PC-9 (cell line): ENCODE results near the gene SERTM1. TPM values are rescaled to one million over a fixed set of nuclear protein-coding genes. Genes with fewer than 3 reads are reported as not detected.

ENCODE experiments used
- BruUV-seq: library from RNA; stranded (reverse); fragments of 400-500 nt; replicated peaks from 2 replicates; lab custom pipeline; 2021; lab: Mats Ljungman, UMichigan
- CTCF ChIA-PET: fragments of 300-600 bp; sonication (Branson Sonifier 250); formaldehyde crosslinking; loops from one replicate; lab custom pipeline; 2022; ENCODE audit warnings: antibody characterized with exemption; lab: Charles Lee
- POLR2A ChIA-PET: fragments of 300-600 bp; sonication (Branson Sonifier 250); formaldehyde crosslinking; loops from one replicate; lab custom pipeline; 2022; ENCODE audit warnings: antibody characterized with exemption; ENCODE audit not compliant: unreplicated experiment; lab: Charles Lee
- DNase-seq, 2 experiments: peaks; one replicate each; pipeline versions ENCODE4 v3.0.0 to v3.0.0-alpha.2; 2015 to 2022; ENCODE audit warnings: mixed read lengths in 1 of 2
- H2AFZ ChIP-seq: fragments of 200-600 bp; sonication (generic); 2 replicates; pipeline ENCODE4 v1.8.1; 2017; ENCODE audit warnings: antibody characterized with exemption
- H3F3A ChIP-seq: fragments of 200-600 bp; sonication (generic); 2 replicates; pipeline ENCODE4 v1.8.1; 2017; ENCODE audit warnings: antibody characterized with exemption, mild to moderate bottlenecking, low read depth; ENCODE audit not compliant: insufficient read depth
- H3K27ac ChIP-seq: fragments of 200-600 bp; sonication (generic); 2 replicates; pipeline ENCODE4 v1.6.1; 2016; ENCODE audit warnings: mixed run types
- H3K27me3 ChIP-seq: fragments of 200-600 bp; sonication (generic); 2 replicates; pipeline ENCODE4 v1.6.1; 2016; ENCODE audit warnings: low read depth, mixed run types; ENCODE audit not compliant: insufficient read depth
- H3K36me3 ChIP-seq: fragments of 200-600 bp; sonication (generic); 2 replicates; pipeline ENCODE4 v1.6.1; 2016; ENCODE audit warnings: low read depth, mixed run types
- H3K4me1 ChIP-seq: fragments of 200-600 bp; sonication (generic); replicated peaks from 2 replicates; pipeline ENCODE4 v1.6.1; 2016; ENCODE audit warnings: mixed run types; ENCODE audit not compliant: insufficient read depth
- H3K4me2 ChIP-seq: fragments of 200-600 bp; sonication (generic); 2 replicates; pipeline ENCODE4 v1.6.1; 2017; ENCODE audit warnings: mixed run types
- H3K4me3 ChIP-seq: fragments of 200-600 bp; sonication (generic); 2 replicates; pipeline ENCODE4 v1.6.1; 2016; ENCODE audit warnings: mixed run types
- H3K79me2 ChIP-seq: fragments of 200-600 bp; sonication (generic); 2 replicates; pipeline ENCODE4 v1.6.1; 2017; ENCODE audit warnings: low read depth, mixed run types
- H3K9me2 ChIP-seq: fragments of 200-600 bp; sonication (generic); 2 replicates; pipeline ENCODE4 v1.8.1; 2017; ENCODE audit warnings: mild to moderate bottlenecking; ENCODE audit not compliant: insufficient read depth
- H3K9me3 ChIP-seq: fragments of 200-600 bp; sonication (generic); 2 replicates; pipeline ENCODE4 v1.8.1; 2016; ENCODE audit warnings: low read depth; ENCODE audit not compliant: insufficient read depth
- H4K20me1 ChIP-seq: fragments of 200-600 bp; sonication (generic); 2 replicates; pipeline ENCODE4 v1.8.1; 2017; ENCODE audit not compliant: insufficient read depth
- CTCF ChIP-seq: fragments of 200-600 bp; sonication (generic); conservative IDR thresholded peaks from 2 replicates; pipeline ENCODE4 v1.6.1; 2017; ENCODE audit warnings: mixed run types, antibody characterized with exemption, mild to moderate bottlenecking, moderate library complexity
- EZH2 ChIP-seq: fragments of 200-600 bp; sonication (generic); IDR thresholded peaks from 2 replicates; pipeline ENCODE4 v1.8.0; 2017; ENCODE audit warnings: antibody characterized with exemption, low read depth
- intact Hi-C: fragments of 100-400 bp; cut with micrococcal nuclease; formaldehyde crosslinking; loops from one replicate; pipeline ENCODE4 v1.10.0; 2022; ENCODE audit not compliant: unreplicated experiment
- total RNA-seq: library from RNA; stranded (reverse); gene quantifications from 2 replicates; pipeline ENCODE4 v1.2.3, GENCODE V29; 2021

Gene SERTM1
- total RNA-seq, 1 experiment from 2014 or later = not detected

GRCh38 chr13:36745436-36745835 is 71.6 kb downstream of the SERTM1 start:
- Histone ChIP-seq H3K4me3 (no peak overlapping the region), H3K27ac (no peak overlapping the region), H3K9me2 (no peaks in the 10 kb centered on the region), H4K20me1 (no peaks in the 10 kb centered on the region), H3K4me2 (no peak overlapping the region), H3F3A (no peaks in the 10 kb centered on the region), H3K4me1 (no peaks in the 10 kb centered on the region), H2AFZ (no peak overlapping the region), H3K36me3 (no peaks in the 10 kb centered on the region), H3K27me3 (no peaks in the 10 kb centered on the region), H3K79me2 (no peaks in the 10 kb centered on the region), H3K9me3 (no peaks in the 10 kb centered on the region)
- ChIA-PET POLR2A (no interaction called here), CTCF (no interaction called here)
- TF ChIP-seq CTCF (no peak), EZH2 (no peak)
- no TSS peak for BruUV-seq
- no peak for DNase-seq
- intact Hi-C loops = no loop called here

GRCh38 chr13:36746051-36746450 is 72.2 kb downstream of the SERTM1 start:
- POLR2A ChIA-PET = no interaction called here
- H3K27me3 ChIP-seq = no peaks in the 10 kb centered on the region

More at GRCh38 chr13:36746051-36746450, 72.2 kb downstream of the SERTM1 start:
- intact Hi-C loops = no loop called here
- no peak overlapping the region for H3K4me2 ChIP-seq
- no peaks in the 10 kb centered on the region for H3K4me1 ChIP-seq
- H3K27ac ChIP-seq = no peak overlapping the region
- no peaks in the 10 kb centered on the region for H3K36me3 ChIP-seq
- no peaks in the 10 kb centered on the region for H3K9me2 ChIP-seq
- CTCF ChIA-PET = interaction anchor here (0.6 kb wide), 1 partner anchor 70 kb away, joined by 4 read pairs; no protein-coding TSS in a partner anchor
- DNase-seq = no peak
- no peaks in the 10 kb centered on the region for H3F3A ChIP-seq
- BruUV-seq = no TSS peak
- H3K79me2 ChIP-seq = no peaks in the 10 kb centered on the region
- H4K20me1 ChIP-seq = no peaks in the 10 kb centered on the region
- no peak overlapping the region for H3K4me3 ChIP-seq
- H3K9me3 ChIP-seq = no peaks in the 10 kb centered on the region
- no peak overlapping the region for H2AFZ ChIP-seq
- TF ChIP-seq CTCF = no peak
- no peak for TF ChIP-seq EZH2

Other genes with a start within 250 kb of the SERTM1 start
- not detected in 2 replicates for gene CCNA1, start 241.5 kb upstream of the SERTM1 start, total RNA-seq
- gene RFXAP, start 145.2 kb downstream of the SERTM1 start, total RNA-seq = 3.9 and 5.6 TPM in 2 replicates
- gene SMAD9, start 246.2 kb downstream of the SERTM1 start, total RNA-seq = 0.94 and 1.4 TPM in 2 replicates